ENCODE results near the gene SAT2. TPM values are rescaled to one million over a fixed set of nuclear protein-coding genes. Genes with fewer than 3 reads are reported as not detected.
A peak's percentile ranks its signal among the peaks of the same experiment; 100 is the strongest.

Gene SAT2
- total and polyA plus RNA-seq, 2 of the 13 experiments (the other 11 are each of a cell fraction or from before 2014, with no cell fraction given): 37.6 to 93.7 TPM

DNA sequence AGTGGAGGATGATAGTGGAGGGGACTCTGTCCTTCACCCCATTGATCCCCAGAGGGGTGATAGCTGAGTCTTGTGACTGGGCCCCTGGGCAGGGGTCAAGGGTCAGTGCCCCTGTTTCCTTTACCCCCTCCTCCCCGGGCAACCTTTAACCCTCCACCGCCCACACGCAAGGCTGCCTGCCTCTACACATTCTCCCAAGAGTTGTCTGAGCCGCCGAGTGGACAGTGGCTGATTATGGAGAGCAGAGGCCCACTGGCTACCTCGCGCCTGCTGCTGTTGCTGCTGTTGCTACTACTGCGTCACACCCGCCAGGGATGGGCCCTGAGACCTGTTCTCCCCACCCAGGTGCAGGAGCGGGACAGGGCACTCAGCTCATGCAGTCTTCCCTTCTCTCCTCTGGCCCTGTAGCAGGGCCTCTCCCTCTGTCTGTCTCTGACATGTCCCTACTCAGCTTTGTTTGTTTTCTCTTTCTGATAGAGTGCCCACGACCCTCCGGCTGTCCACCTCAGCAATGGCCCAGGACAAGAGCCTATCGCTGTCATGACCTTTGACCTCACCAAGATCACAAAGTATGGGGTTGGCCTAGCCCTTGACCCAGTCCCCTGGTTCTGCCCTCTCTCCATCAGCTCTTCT, 2.4 kb upstream of the SAT2 start, which contains the start of gene SHBG (continued):
- 0 out of 2 replicates have a peak, but pooled peaks have one; percentile 41 for TF ChIP-seq ZHX1 (CRISPR knock-in tag; IDR thresholded peaks at IDR 0.05; ENCODE audit: low read depth)
- peak; percentile 81; the same call in 1 of the 2 replicates for TF ChIP-seq ZNF746 (CRISPR knock-in tag; IDR thresholded peaks at IDR 0.05)
- TF ChIP-seq HDAC2 (CRISPR knock-in tag; IDR thresholded peaks at IDR 0.05): 0 out of 2 replicates have a peak, but pooled peaks have one; percentile 26
- TF ChIP-seq RERE (CRISPR knock-in tag; IDR thresholded peaks at IDR 0.05; ENCODE audit: low read depth): no peak
- TF ChIP-seq, protein P1, sequence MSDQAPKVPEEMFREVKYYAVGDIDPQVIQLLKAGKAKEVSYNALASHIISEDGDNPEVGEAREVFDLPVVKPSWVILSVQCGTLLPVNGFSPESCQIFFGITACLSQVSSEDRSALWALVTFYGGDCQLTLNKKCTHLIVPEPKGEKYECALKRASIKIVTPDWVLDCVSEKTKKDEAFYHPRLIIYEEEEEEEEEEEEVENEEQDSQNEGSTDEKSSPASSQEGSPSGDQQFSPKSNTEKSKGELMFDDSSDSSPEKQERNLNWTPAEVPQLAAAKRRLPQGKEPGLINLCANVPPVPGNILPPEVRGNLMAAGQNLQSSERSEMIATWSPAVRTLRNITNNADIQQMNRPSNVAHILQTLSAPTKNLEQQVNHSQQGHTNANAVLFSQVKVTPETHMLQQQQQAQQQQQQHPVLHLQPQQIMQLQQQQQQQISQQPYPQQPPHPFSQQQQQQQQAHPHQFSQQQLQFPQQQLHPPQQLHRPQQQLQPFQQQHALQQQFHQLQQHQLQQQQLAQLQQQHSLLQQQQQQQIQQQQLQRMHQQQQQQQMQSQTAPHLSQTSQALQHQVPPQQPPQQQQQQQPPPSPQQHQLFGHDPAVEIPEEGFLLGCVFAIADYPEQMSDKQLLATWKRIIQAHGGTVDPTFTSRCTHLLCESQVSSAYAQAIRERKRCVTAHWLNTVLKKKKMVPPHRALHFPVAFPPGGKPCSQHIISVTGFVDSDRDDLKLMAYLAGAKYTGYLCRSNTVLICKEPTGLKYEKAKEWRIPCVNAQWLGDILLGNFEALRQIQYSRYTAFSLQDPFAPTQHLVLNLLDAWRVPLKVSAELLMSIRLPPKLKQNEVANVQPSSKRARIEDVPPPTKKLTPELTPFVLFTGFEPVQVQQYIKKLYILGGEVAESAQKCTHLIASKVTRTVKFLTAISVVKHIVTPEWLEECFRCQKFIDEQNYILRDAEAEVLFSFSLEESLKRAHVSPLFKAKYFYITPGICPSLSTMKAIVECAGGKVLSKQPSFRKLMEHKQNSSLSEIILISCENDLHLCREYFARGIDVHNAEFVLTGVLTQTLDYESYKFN (CRISPR knock-in tag; conservative IDR thresholded peaks at IDR 0.05): peak; percentile 82
- TF ChIP-seq CREM (IDR thresholded peaks at IDR 0.05): peak; percentile 40; the same call in 1 of the 2 replicates
- TF ChIP-seq CREM (CRISPR knock-in tag; IDR thresholded peaks at IDR 0.05): no peak
- TF ChIP-seq, protein P2, sequence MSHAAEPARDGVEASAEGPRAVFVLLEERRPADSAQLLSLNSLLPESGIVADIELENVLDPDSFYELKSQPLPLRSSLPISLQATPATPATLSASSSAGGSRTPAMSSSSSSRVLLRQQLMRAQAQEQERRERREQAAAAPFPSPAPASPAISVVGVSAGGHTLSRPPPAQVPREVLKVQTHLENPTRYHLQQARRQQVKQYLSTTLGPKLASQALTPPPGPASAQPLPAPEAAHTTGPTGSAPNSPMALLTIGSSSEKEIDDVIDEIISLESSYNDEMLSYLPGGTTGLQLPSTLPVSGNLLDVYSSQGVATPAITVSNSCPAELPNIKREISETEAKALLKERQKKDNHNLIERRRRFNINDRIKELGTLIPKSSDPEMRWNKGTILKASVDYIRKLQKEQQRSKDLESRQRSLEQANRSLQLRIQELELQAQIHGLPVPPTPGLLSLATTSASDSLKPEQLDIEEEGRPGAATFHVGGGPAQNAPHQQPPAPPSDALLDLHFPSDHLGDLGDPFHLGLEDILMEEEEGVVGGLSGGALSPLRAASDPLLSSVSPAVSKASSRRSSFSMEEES (CRISPR knock-in tag; IDR thresholded peaks at IDR 0.05): peak; percentile 87
- no peak for TF ChIP-seq ZNF260 (CRISPR knock-in tag; IDR thresholded peaks at IDR 0.05; ENCODE audit: borderline replicate concordance, low read depth)
- peak; percentile 86 for TF ChIP-seq HNF4G (IDR thresholded peaks at IDR 0.05; ENCODE audit: borderline replicate concordance, low read depth, low read length)
- peak; percentile 59; the same call in 1 of the 2 replicates for TF ChIP-seq HNF4G (CRISPR knock-in tag; IDR thresholded peaks at IDR 0.05; ENCODE audit: borderline replicate concordance, low read depth)
- no peak for TF ChIP-seq HNRNPLL (IDR thresholded peaks at IDR 0.05; ENCODE audit: low read depth, low read length, poor library complexity, severe bottlenecking)
- TF ChIP-seq, protein P3, sequence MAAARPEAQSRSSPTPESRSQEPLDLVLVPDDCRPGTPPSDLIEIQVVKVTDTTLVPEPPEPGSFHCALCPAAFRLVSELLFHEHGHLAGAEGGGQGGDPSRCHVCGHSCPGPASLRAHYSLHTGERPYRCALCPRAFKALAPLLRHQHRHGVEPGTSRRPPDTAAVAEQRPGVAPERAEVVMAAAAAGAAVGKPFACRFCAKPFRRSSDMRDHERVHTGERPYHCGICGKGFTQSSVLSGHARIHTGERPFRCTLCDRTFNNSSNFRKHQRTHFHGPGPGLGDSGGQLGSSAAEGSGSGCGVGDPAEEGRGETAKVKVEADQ (CRISPR knock-in tag; IDR thresholded peaks at IDR 0.05; ENCODE audit: borderline replicate concordance): 0 out of 2 replicates have a peak, but pooled peaks have one; percentile 50
- 0 out of 2 replicates have a peak, but pooled peaks have one; percentile 68 for TF ChIP-seq ZNF446 (CRISPR knock-in tag; IDR thresholded peaks at IDR 0.05)

Measured in HepG2 (cell line).